Stimulated activated CD8-positive, alpha-beta memory T cell treated with anti-CD3 and anti-CD28 coated beads, Interleukin-4, amount 100 ng/mL, for 4 hours (primary cell): Measurements from ENCODE around the gene TBX6.

Source experiments
- DNase-seq, 2 donors: peaks; one replicate each; pipeline ENCODE4 v3.0.0-alpha.2; 2020; ENCODE audit warnings: low read depth in 2 of 2, low spot score in 1 of 2

TBX6 gene

GRCh38 chr16:30113711-30114333 is 22.1 kb upstream of the TBX6 start:
- DNase-seq = no peak

GRCh38 chr16:30113031-30113710 is 21.4 kb upstream of the TBX6 start, which contains the start of gene GDPD3:
Gene GDPD3, minus strand, starts transcription at chr16:30113537. Its CDS starts 59 bp downstream, at chr16:30113478.
- DNase-seq = no peak

GRCh38 chr16:30112197-30113030 is 20.7 kb upstream of the TBX6 start:
- DNase-seq = no peak

GRCh38 chr16:30110661-30111060 is 18.9 kb upstream of the TBX6 start:
- no peak for DNase-seq

GRCh38 chr16:30108059-30108850 is 16.5 kb upstream of the TBX6 start:
- DNase-seq = no peak

GRCh38 chr16:30104492-30104891 is 12.8 kb upstream of the TBX6 start:
- no peak for DNase-seq

- no peak for DNase-seq
These were observed 12.4 kb upstream of the TBX6 start for GRCh38 chr16:30104090-30104489.

- no peak for DNase-seq
These were observed 5.3 kb upstream of the TBX6 start for GRCh38 chr16:30096862-30097563.

- DNase-seq = peak; percentile 60 to 81
These were observed 4.6 kb upstream of the TBX6 start, which contains the start of gene YPEL3 for GRCh38 chr16:30096105-30096861. Gene YPEL3, minus strand, starts transcription at chr16:30096213. Its CDS starts 731 bp downstream, at chr16:30095482.

- DNase-seq = no peak
These were observed 3.7 kb upstream of the TBX6 start for GRCh38 chr16:30095166-30096078.

- no peak for DNase-seq
These were observed 2.9 kb upstream of the TBX6 start for GRCh38 chr16:30094541-30095165.

- DNase-seq = peak in 1 of 2 donors; percentile 34
These were observed 768 bp upstream of the TBX6 start for GRCh38 chr16:30092373-30093010.

GRCh38 chr16:30090610-30091331 is 953 bp downstream of the TBX6 start:
- no peak for DNase-seq

- DNase-seq = no peak
These were observed 2.7 kb downstream of the TBX6 start for GRCh38 chr16:30088832-30089624.

- no peak for DNase-seq
These were observed 3.4 kb downstream of the TBX6 start for GRCh38 chr16:30088237-30088831.
